ENCODE data around the gene BICD2.

BICD2 gene

GRCh38 chr9:92714787-92715487 lies 49.7 kb downstream of the BICD2 start:
- DNase-seq (ENCODE audit: low spot score) = no peak

DNA sequence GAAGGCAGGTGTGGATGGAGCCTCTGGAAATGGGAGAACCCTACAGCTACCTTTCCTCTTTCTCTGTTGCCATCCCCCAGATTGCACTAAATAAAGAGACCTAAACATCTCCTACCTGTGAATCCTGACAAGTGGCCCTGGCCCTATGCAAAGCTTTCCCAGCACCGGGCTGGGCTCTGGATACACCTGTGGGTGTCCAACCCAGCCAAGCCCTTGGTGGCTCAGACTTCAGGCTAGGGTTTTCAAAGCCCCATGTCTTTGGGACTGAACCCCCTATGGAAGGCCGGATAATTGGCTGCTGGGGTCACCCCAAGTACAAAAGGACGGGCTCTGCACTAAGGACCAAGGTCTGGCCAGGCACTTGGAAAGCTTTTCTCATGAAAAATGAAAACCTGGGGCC lies 50.6 kb downstream of the BICD2 start:
- no peak for DNase-seq (ENCODE audit: low spot score)

DNA sequence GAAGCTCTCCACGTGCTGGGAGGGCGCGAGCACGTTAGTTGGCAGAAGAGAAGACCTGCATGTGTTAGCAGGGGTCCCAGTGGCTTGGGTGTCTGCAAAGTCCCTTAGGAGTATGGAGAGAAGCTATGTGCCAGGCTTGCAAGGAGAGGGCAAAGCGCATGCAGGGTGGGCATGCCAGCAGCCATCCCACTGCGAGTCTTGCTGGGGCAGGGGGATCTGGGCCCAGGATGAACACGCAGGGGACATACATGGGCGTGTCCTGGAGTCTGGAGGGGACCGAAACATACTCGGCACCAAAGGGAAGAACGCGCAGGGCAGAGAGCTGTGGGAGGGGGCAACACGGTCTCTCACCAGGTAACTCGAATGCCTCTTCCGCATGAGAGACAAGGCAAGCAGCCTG lies 51.1 kb downstream of the BICD2 start:
- DNase-seq (ENCODE audit: low spot score) = no peak

GRCh38 chr9:92712767-92713166 lies 51.9 kb downstream of the BICD2 start:
- no peak for DNase-seq (ENCODE audit: low spot score)

DNA sequence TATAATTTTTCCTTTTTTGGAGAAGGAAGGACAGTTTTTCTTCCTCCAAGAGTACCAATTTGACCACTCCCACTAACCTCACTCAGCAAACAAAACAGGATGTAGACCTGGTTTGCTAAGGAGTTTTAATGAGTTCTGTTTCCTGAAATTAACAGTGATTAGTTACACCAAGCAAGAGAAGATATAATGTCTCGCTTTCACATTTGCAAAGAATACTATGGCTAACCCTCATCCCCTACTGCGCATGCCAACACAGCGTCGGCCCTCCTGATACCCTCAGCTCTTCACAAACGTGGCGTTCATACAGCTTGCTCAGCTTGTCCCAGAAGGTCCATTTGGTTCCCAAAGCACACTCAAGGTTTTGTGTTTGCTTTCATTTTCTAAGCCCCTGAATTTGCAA lies 52.8 kb downstream of the BICD2 start:
- DNase-seq (ENCODE audit: low spot score) = peak; percentile 22

DNA sequence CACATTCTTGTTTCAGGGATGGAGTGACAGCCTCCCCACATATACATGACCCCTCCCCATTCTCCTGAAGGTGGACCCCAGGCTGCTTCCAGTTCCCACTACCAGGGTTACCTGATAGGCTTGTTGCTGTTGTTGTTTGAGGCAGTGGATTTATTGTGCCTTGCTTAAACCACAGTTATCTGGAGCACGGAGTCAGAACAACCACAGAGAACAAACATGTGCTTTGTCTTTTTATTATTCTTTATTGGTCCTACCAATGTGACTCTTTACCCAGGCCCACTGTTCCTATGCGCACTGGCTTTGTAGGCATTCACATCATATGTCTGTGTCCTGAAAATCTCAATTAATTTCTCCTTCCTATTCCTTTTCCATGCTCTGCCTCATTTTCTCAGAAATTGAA lies 53.5 kb downstream of the BICD2 start:
- DNase-seq (ENCODE audit: low spot score) = no peak

GRCh38 chr9:92710368-92710767 lies 54.3 kb downstream of the BICD2 start:
- no peak for DNase-seq (ENCODE audit: low spot score)

DNA sequence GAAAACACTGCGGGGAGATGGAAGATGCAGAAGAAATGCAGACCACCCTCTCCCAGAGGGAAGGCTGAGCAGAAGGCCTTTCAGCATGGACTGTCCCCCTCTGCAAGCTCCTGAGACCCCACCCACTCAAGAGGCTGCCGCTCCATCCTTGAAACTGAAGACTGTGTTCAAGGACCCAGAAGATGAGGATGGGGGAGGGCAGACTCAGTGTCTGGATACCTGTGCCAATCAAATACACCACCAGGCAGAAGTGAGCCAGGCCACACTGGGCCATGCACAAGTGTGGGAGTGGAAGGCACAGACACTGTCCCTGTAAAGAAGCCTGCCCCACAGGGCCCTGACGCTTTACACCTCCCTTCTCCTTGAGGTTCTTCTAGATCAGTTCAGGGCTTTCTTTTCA lies 54.7 kb downstream of the BICD2 start:
- no peak for DNase-seq (ENCODE audit: low spot score)

- no peak for DNase-seq (ENCODE audit: low spot score)
Measured at GRCh38 chr9:92709240-92709639, 55.4 kb downstream of the BICD2 start.

GRCh38 chr9:92707530-92707929 lies 57.1 kb downstream of the BICD2 start:
- DNase-seq (ENCODE audit: low spot score) = no peak

GRCh38 chr9:92706218-92706940 lies 58.3 kb downstream of the BICD2 start:
- peak; percentile 14 for DNase-seq (ENCODE audit: low spot score)

DNA sequence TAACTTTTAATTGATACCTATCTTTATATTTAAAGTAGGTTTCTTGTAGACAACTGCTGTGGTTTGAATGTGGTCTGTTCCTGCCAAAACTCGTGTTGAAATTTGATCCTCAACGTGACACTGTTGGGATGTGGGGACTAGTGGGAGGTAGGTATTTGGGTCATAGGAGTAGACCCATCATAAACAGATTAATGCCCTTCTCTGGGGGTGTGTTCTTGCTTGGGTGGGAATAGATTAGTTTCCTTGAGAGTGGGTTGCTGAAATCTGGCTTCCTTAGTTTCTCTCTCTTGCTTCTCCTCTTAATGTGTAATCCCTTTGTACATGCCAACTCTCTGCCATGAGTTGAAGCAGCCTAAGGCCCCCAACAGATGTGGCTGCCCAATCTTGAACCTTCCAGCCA lies 60.1 kb downstream of the BICD2 start:
- DNase-seq (ENCODE audit: low spot score) = no peak

- DNase-seq (ENCODE audit: low spot score) = no peak
Measured at GRCh38 chr9:92696619-92697018, 68.0 kb downstream of the BICD2 start.

DNA sequence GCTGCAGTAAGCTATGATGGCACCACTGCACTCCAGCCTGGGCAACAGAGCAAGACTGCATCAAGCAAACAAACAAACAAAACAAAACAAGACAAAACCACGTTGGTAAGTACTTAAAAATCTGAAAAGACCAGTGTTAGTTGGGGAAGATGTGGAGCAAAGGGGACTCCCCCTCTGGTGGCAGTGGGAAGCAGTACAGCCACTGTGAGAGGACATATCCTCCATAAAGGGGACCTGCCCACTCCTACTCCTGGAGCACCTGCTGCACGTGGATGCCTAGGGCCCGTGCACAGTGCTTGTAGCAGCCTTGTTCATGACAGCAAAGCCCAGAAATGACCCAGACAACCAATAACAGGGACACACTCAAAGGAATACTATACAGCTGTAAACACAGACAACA lies 77.7 kb downstream of the BICD2 start:
- DNase-seq (ENCODE audit: low spot score) = no peak

GRCh38 chr9:92685022-92685421 lies 79.6 kb downstream of the BICD2 start:
- no peak for DNase-seq (ENCODE audit: low spot score)

- no peak for DNase-seq (ENCODE audit: low spot score)
Measured at GRCh38 chr9:92682269-92682668, 82.4 kb downstream of the BICD2 start.

DNA sequence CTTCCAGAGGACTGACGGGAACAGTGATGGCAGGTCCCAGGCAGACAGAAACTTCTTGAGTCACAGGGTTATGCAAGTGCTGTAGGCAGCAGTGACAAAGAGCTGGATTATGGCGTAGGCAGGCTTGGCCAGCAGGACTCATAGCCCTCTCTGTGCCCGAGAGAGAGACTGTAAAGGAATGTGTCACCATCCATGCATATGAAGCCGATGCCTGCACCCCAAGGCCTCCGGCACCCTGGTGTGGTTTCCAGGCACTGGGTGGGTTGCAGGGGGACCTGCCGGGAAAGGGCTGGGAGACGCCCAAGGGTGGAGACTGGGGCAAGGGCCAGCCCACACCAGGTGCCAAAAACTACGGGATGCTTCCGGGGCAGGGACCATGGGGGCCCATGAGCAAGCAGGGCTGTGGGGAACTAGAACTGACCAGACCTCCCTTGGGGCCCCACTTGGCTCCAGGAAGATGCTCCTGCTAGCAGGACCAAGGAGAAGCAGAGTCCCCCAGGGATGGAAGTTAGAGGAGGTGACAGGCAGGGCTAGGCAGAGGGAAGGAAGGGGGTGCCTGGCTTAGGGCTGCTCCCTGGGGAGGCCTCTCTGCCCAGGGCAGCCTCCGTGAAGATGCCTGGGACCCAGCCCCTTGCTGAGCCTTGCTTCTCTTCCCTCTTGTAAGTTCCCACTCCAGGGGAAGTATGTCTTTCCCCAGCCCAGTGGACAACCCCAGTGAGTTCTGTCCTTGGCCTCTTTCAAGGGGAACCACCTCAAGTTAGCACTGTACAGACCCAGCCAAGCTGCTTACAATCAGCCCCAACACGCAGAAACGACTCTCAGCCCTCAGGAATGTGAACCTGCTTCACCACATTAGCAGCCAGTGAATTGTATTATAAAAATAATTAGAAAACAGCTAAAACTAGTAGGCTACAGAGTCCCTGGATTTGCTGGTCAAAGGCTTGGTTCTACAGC lies 84.2 kb downstream of the BICD2 start:
- no peak for DNase-seq (ENCODE audit: low spot score)

GRCh38 chr9:92679413-92680165 lies 85.0 kb downstream of the BICD2 start:
- DNase-seq (ENCODE audit: low spot score) = no peak

DNA sequence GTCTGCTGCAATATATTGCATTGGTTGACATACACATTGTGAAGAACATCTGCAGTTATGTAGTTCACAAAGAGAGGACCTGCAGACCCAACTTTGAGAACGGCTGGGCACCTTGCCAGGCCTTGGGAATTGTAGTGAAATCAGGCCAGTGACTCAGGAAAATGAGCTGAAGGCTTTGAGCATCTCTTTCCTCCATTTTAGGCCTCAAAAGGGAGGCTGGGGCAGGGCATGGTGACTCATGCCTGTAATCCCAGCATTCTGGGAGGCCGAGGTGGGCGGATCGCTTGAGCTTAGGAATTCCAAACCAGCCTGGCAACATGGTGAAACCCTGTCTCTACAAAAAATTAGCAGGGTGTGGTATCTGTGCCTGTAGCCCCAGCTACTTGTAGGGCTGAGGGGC lies 93.3 kb downstream of the BICD2 start:
- DNase-seq (ENCODE audit: low spot score) = no peak

DNA sequence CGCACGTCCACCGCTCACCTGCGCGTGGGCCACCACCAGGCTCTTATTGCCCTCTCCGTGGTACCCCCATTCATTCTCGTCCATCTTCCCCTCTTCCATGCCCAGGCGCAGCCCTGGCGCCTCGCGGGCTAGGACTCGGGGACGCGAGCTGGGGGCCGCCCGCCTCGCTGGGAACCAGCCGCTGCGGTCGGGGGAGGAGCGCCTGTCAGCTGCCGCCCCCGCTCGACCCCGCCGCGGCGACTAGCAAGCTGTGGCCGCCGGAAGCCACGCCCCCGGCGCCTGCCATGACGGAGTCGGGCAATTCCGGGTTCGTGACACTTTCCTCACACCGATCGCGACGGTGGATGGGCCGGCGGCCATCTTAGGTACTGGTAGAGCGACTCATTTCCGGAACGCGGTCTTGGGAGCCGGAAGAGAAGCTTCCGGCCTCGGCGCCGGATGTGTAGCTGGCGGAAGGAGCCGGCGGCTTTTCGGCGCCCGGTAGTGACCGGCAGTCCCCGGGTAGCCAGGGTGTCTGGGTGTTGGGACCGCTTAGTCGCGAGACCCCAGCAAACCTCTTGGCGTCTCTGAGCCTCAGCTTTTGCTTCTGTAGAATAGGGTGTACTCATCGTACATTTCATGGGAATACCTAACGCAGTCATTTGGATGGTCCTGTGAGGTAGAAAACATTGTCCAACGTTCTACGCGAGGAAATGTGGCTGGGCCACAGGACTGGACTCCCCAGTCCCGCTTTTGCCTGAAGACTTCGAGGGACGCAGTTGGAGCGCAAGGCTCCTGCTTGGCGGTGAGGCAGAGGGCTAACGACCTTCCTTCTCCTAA lies 94.5 kb downstream of the BICD2 start, which contains the start of gene IPPK:
TSS of gene IPPK (minus strand) at position 242 of the 819 bp plus-strand sequence. CDS start at position 99, 143 bp downstream.
- peak; percentile 96 for DNase-seq (ENCODE audit: low spot score)

DNA sequence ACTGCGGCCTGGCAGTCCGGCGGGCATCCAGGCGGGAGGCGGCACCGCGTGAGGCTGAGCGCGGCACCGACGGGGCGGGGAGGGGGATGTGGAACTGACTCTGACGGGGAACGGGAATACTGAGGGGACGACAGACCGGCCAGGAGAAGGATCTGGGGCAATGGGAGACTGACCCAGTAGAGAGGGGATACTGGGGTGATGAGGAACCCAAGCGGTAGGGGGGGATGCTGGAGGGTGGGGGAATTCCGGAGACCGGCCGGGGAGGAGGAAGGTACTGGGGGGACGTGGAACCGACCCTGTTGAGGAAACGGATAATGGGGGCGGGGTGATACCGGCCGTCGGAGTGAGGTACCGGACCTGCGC lies 95.1 kb downstream of the BICD2 start:
- DNase-seq (ENCODE audit: low spot score) = no peak

Data from CD4-positive, alpha-beta T cell treated with Interleukin-6 at 100 ng/mL for 8 hours (primary cell).